ENCODE results near the gene RNF121. TPM values are rescaled to one million over a fixed set of nuclear protein-coding genes. Genes with fewer than 3 reads are reported as not detected.

The RNF121 gene
- total RNA-seq, 1 experiment from 2014 or later: 56.9 TPM

DNA sequence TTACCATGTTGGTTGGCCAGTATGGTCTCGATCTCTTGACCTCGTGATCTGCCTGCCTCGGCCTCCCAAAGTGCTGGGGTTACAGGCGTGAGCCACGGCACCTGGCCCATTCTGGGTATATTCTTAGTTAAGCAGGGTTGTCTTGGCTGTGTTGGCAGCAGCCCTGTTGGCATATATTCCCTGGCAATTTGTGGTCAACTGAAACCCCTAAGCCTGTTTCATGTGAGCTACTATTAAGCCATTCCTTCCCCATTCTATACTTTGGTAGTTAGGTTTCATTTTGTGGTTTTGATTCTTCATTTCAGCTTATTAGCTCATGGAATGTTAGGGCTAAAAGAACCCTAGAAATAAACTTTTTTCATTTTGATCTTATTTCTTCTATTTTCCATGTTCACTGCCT lies 47.7 kb downstream of the RNF121 start:
- H2AK5ac ChIP-seq (ENCODE audit: insufficient read length, low read length): no peak overlapping the region
- H3K4me3 Mint-ChIP-seq: no peak overlapping the region
- H2AFZ ChIP-seq (ENCODE audit: low read length): no peak overlapping the region
- no peak overlapping the region for H2BK5ac ChIP-seq (ENCODE audit: insufficient read length, low read length)
- no peak for DNase-seq
- no peaks in the 10 kb centered on the region for H3K9me3 Mint-ChIP-seq
- H3K27ac ChIP-seq (ENCODE audit: insufficient read length, low read depth, low read length): no peak overlapping the region
- peaks cover 2% of the 10 kb centered on the region in 2 experiments; a peak in 2 of 4 replicates for H3K4me1 Mint-ChIP-seq
- H3K56ac ChIP-seq (ENCODE audit: insufficient read length, low read depth, low read length): no peak overlapping the region
- H3T11ph ChIP-seq (ENCODE audit: low read length): no peak overlapping the region
- H4K91ac ChIP-seq (ENCODE audit: insufficient read length, low read depth, low read length): no peak overlapping the region
- H3K4me2 ChIP-seq (ENCODE audit: insufficient read depth, insufficient read length, low read length): no peak overlapping the region
- TF ChIP-seq, protein P1, sequence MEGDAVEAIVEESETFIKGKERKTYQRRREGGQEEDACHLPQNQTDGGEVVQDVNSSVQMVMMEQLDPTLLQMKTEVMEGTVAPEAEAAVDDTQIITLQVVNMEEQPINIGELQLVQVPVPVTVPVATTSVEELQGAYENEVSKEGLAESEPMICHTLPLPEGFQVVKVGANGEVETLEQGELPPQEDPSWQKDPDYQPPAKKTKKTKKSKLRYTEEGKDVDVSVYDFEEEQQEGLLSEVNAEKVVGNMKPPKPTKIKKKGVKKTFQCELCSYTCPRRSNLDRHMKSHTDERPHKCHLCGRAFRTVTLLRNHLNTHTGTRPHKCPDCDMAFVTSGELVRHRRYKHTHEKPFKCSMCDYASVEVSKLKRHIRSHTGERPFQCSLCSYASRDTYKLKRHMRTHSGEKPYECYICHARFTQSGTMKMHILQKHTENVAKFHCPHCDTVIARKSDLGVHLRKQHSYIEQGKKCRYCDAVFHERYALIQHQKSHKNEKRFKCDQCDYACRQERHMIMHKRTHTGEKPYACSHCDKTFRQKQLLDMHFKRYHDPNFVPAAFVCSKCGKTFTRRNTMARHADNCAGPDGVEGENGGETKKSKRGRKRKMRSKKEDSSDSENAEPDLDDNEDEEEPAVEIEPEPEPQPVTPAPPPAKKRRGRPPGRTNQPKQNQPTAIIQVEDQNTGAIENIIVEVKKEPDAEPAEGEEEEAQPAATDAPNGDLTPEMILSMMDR (conservative IDR thresholded peaks at IDR 0.05): no peak
- peaks cover 9 to 25% (median 16%) of the 10 kb centered on the region in 3 experiments for H3K36me3 Mint-ChIP-seq (ENCODE audit: insufficient read depth in 1 of 3, low read depth in 3 of 3)
- H3K14ac ChIP-seq (ENCODE audit: insufficient read depth, low read length): no peak overlapping the region
- H3K9me3 ChIP-seq (ENCODE audit: control insufficient read depth, low read depth, low read length): no peaks in the 10 kb centered on the region
- H3K4me1 ChIP-seq (ENCODE audit: insufficient read depth, low read length): no peaks in the 10 kb centered on the region
- no peak overlapping the region for H3K18ac ChIP-seq (ENCODE audit: insufficient read length, low read depth, low read length)
- no peak overlapping the region for H3K4ac ChIP-seq (ENCODE audit: low read depth, low read length)
- H3K23ac ChIP-seq (ENCODE audit: insufficient read length, low read depth, low read length): no peak overlapping the region
- no peaks in the 10 kb centered on the region for H4K20me1 ChIP-seq (ENCODE audit: control insufficient read depth, insufficient read depth, insufficient read length)
- H3K79me2 ChIP-seq (ENCODE audit: insufficient read depth, low read length): no peaks in the 10 kb centered on the region
- no peak overlapping the region for H2BK120ac ChIP-seq (ENCODE audit: low read depth, low read length, poor library complexity, severe bottlenecking)
- H3K27me3 ChIP-seq (ENCODE audit: insufficient read depth, low read length): no peaks in the 10 kb centered on the region
- no peak overlapping the region for H2BK15ac ChIP-seq (ENCODE audit: low read depth, low read length)
- no peak overlapping the region for H3K9ac ChIP-seq (ENCODE audit: extremely low read depth, insufficient read length, low read length)
- H4K8ac ChIP-seq (replicated peaks; ENCODE audit: insufficient read length, low read depth, low read length): no peak overlapping the region
- H3K23me2 ChIP-seq (ENCODE audit: insufficient read length, low read depth, low read length, poor library complexity, severe bottlenecking): no peaks in the 10 kb centered on the region
- no peaks in the 10 kb centered on the region for H3K27me3 Mint-ChIP-seq (ENCODE audit: low read depth)
- H2BK12ac ChIP-seq (ENCODE audit: insufficient read length, low read depth, low read length): no peak overlapping the region
- no peak overlapping the region for H2BK20ac ChIP-seq (ENCODE audit: low read depth, low read length, poor library complexity, severe bottlenecking)
- H4K5ac ChIP-seq (ENCODE audit: insufficient read length, low read depth, low read length): no peak overlapping the region
- no peak overlapping the region for H3K27ac Mint-ChIP-seq
- no peaks in the 10 kb centered on the region for H3K79me1 ChIP-seq (ENCODE audit: insufficient read depth, low read depth, low read length, poor library complexity, severe bottlenecking)
- no CpG with 5 or more reads among the region's 5 CpGs for WGBS (ENCODE audit: extremely low coverage, insufficient read length, low lambda C conversion rate)

Data from H9 (cell line).